Liver (tissue), 9 donors: ENCODE results near the gene ITIH5. TPM values are rescaled to one million over a fixed set of nuclear protein-coding genes. Genes with fewer than 3 reads are reported as not detected.

Experiments
- DNase-seq: peaks from one replicate; pipeline ENCODE4 v3.0.0-alpha.2; 2017; ENCODE audit warnings: low spot score
- H3K27ac ChIP-seq, 2 donors: one replicate each; pipeline ENCODE4 v1.7.0; 2013; ENCODE audit warnings: inconsistent platforms in 2 of 2, low read length in 2 of 2, control low read depth in 1 of 2, low read depth in 1 of 2, mild to moderate bottlenecking in 1 of 2
- H3K27me3 ChIP-seq, 4 donors: one replicate each; pipeline versions ENCODE4 v1.6.1 to v1.7.0; 2013; ENCODE audit warnings: low read length in 3 of 4, inconsistent platforms in 1 of 4, mild to moderate bottlenecking in 1 of 4, moderate library complexity in 1 of 4; ENCODE audit not compliant: control insufficient read depth in 4 of 4, insufficient read depth in 4 of 4
- H3K36me3 ChIP-seq, 4 donors: one replicate each; pipeline versions ENCODE4 v1.6.1 to v1.7.0; 2013; ENCODE audit warnings: low read length in 3 of 4, mild to moderate bottlenecking in 3 of 4, low read depth in 1 of 4, moderate library complexity in 1 of 4; ENCODE audit not compliant: control insufficient read depth in 4 of 4, insufficient read depth in 3 of 4
- H3K4me1 ChIP-seq, 4 donors: one replicate each; pipeline versions ENCODE4 v1.6.1 to v1.7.0; 2013; ENCODE audit warnings: low read length in 3 of 4, mild to moderate bottlenecking in 3 of 4, moderate library complexity in 1 of 4; ENCODE audit not compliant: control insufficient read depth in 4 of 4, insufficient read depth in 4 of 4
- H3K4me3 ChIP-seq, 3 donors: one replicate each; pipeline versions ENCODE4 v1.6.1 to v1.7.0; 2013; ENCODE audit warnings: low read length in 3 of 3, control low read depth in 1 of 3, low read depth in 1 of 3, mild to moderate bottlenecking in 1 of 3
- H3K9ac ChIP-seq, 2 donors: one replicate each; pipeline ENCODE4 v1.7.0; 2013; ENCODE audit warnings: low read length in 2 of 2, mild to moderate bottlenecking in 2 of 2, moderate library complexity in 2 of 2, control low read depth in 1 of 2, low read depth in 1 of 2
- H3K9me3 ChIP-seq, 4 donors: one replicate each; pipeline versions ENCODE4 v1.6.1 to v1.7.0; 2013; ENCODE audit warnings: low read length in 3 of 4; ENCODE audit not compliant: control insufficient read depth in 4 of 4
- EGR1 ChIP-seq, 2 donors: IDR thresholded peaks; 2 replicates each; pipeline ENCODE4 v1.6.1; 2016 to 2018; ENCODE audit warnings: antibody characterized with exemption in 2 of 2, low read depth in 2 of 2
- FOXA1 ChIP-seq: IDR thresholded peaks from 2 replicates; pipeline ENCODE4 v1.6.1; 2016; ENCODE audit warnings: antibody characterized with exemption
- FOXA2 ChIP-seq: IDR thresholded peaks from 2 replicates; pipeline ENCODE4 v1.6.1; 2016; ENCODE audit warnings: antibody characterized with exemption
- GABPA ChIP-seq, 2 donors: IDR thresholded peaks in 1 of 2; conservative IDR thresholded peaks in 1 of 2; 2 replicates each; pipeline ENCODE4 v1.6.1; 2016; ENCODE audit warnings: antibody characterized with exemption in 2 of 2, mild to moderate bottlenecking in 1 of 2, moderate library complexity in 1 of 2
- HNF4A ChIP-seq, 2 donors: conservative IDR thresholded peaks; 2 replicates each; pipeline ENCODE4 v1.6.1; 2016; ENCODE audit warnings: antibody characterized with exemption in 2 of 2, mild to moderate bottlenecking in 2 of 2
- HNF4G ChIP-seq: IDR thresholded peaks from 2 replicates; pipeline ENCODE4 v1.6.1; 2016; ENCODE audit warnings: antibody characterized with exemption
- JUND ChIP-seq, 2 donors: IDR thresholded peaks; 2 replicates each; pipeline ENCODE4 v1.6.1; 2016; ENCODE audit warnings: antibody characterized with exemption in 2 of 2
- NR2F2 ChIP-seq: IDR thresholded peaks from 2 replicates; pipeline ENCODE4 v1.6.1; 2016; ENCODE audit warnings: antibody characterized with exemption
- RAD21 ChIP-seq, 2 donors: IDR thresholded peaks; 2 replicates each; pipeline ENCODE4 v1.6.1; 2016; ENCODE audit warnings: antibody characterized with exemption in 2 of 2, mild to moderate bottlenecking in 2 of 2
- RXRA ChIP-seq, 2 donors: IDR thresholded peaks; 2 replicates each; pipeline ENCODE4 v1.6.1; 2017 to 2018; ENCODE audit warnings: antibody characterized with exemption in 2 of 2, mild to moderate bottlenecking in 1 of 2
- SP1 ChIP-seq: IDR thresholded peaks from 2 replicates; pipeline ENCODE4 v1.6.1; 2018; ENCODE audit warnings: antibody characterized with exemption, mild to moderate bottlenecking
- TAF1 ChIP-seq: conservative IDR thresholded peaks from 2 replicates; pipeline ENCODE4 v1.6.1; 2016; ENCODE audit warnings: antibody characterized with exemption, mild to moderate bottlenecking
- YY1 ChIP-seq: IDR thresholded peaks from 2 replicates; pipeline ENCODE4 v1.6.1; 2016; ENCODE audit warnings: antibody characterized with exemption, mild to moderate bottlenecking
- WGBS: extraction: QIAGEN DNeasy Blood & Tissue Kit; methylation state at CpG from one replicate; pipeline ENCODE4 v1.1.7; 2013; 5-methylcytosine and 5-hydroxymethylcytosine counted together
- polyA plus RNA-seq, 2 donors: library from polyadenylated mRNA; stranded (reverse) in 1 of 2; unstranded in 1 of 2; fragments of 200-250 nt in 1 of 2; fragments of >200 nt in 1 of 2; fragmentation: Nextera tagmentation in 1 of 2; extraction: Ambion mirVana in 1 of 2; gene quantifications; one replicate each; pipeline versions ENCODE4 v1.2.1 to v1.2.3, GENCODE V29; 2013 to 2015
- total RNA-seq, 2 donors: library from RNA; depleted of rRNA; stranded (reverse); fragments of >200 nt; gene quantifications; one replicate each; pipeline ENCODE4 v1.2.3, GENCODE V29; 2014
- TF ChIP-seq, protein P1 (sequence below): fragments of 150-350 bp; IDR thresholded peaks from 2 replicates; pipeline ENCODE4 v1.5.1; 2017; ENCODE audit warnings: improper control_type of control experiment, low read depth, low read length; ENCODE audit not compliant: missing input control
- TF ChIP-seq, protein P2 (sequence below): IDR thresholded peaks from 2 replicates; pipeline ENCODE4 v1.6.1; 2016; ENCODE audit warnings: antibody characterized with exemption, mild to moderate bottlenecking
- TF ChIP-seq, protein P3 (sequence below): IDR thresholded peaks from 2 replicates; pipeline ENCODE4 v1.6.1; 2016; ENCODE audit warnings: antibody characterized with exemption
- TF ChIP-seq, protein P4 (sequence below): IDR thresholded peaks from 2 replicates; pipeline ENCODE4 v1.6.1; 2016; ENCODE audit warnings: antibody characterized with exemption
- TF ChIP-seq, protein P5 (sequence below): IDR thresholded peaks from 2 replicates; pipeline ENCODE4 v1.6.1; 2016; ENCODE audit warnings: antibody characterized with exemption
- donor health status: healthy.
- donor health status: healthy.
- donor health status: healthy.
- donor health status: healthy.
- donor health status: healthy.

ITIH5 gene
- total and polyA plus RNA-seq, 4 donors: 0.60 to 1.3 (median 0.98) TPM

DNA sequence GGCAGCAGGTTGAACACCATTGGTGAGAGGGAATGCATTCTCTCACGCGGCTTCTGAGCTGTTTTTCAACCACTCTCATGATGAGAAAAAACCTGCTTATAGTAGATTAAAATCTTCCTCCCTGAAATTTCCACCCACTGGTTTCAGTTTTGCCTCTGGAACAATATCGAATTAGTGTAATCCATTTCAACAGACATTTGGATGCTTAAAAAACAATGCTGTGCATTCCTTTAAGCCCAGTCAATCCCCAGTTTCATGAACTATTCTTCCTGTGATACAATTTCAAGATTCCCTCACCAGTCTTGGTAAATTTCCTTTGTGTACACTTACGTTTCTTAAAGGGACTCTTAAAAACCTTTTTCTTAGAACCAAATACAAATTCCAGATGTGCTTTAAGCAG lies 89.6 kb downstream of the ITIH5 start:
- Histone ChIP-seq H3K9ac (no peak overlapping the region), H3K36me3 (no peaks in the 10 kb centered on the region), H3K4me1 (no peaks in the 10 kb centered on the region), H3K27ac (no peak overlapping the region), H3K27me3 (peaks cover 0 to 13% (median 0%) of the 10 kb centered on the region in 4 donors), H3K9me3 (no peaks in the 10 kb centered on the region), H3K4me3 (no peak overlapping the region)
- DNase-seq: no peak
- TF ChIP-seq, protein P1, sequence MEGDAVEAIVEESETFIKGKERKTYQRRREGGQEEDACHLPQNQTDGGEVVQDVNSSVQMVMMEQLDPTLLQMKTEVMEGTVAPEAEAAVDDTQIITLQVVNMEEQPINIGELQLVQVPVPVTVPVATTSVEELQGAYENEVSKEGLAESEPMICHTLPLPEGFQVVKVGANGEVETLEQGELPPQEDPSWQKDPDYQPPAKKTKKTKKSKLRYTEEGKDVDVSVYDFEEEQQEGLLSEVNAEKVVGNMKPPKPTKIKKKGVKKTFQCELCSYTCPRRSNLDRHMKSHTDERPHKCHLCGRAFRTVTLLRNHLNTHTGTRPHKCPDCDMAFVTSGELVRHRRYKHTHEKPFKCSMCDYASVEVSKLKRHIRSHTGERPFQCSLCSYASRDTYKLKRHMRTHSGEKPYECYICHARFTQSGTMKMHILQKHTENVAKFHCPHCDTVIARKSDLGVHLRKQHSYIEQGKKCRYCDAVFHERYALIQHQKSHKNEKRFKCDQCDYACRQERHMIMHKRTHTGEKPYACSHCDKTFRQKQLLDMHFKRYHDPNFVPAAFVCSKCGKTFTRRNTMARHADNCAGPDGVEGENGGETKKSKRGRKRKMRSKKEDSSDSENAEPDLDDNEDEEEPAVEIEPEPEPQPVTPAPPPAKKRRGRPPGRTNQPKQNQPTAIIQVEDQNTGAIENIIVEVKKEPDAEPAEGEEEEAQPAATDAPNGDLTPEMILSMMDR: no peak
- TF ChIP-seq FOXA2 (no peak), SP1 (no peak), YY1 (no peak), NR2F2 (no peak), EGR1 (IDR thresholded peaks at IDR 0.05; ENCODE audit: low read depth in 2 of 2) (no peak), HNF4A (conservative IDR thresholded peaks at IDR 0.05) (no peak), RXRA (IDR thresholded peaks at IDR 0.05) (no peak), JUND (IDR thresholded peaks at IDR 0.05) (no peak), HNF4G (no peak), GABPA (IDR thresholded peaks at IDR 0.05 in 1 of 2, conservative IDR thresholded peaks at IDR 0.05 in 1 of 2) (no peak), TAF1 (no peak), RAD21 (IDR thresholded peaks at IDR 0.05) (no peak), FOXA1 (no peak)
- TF ChIP-seq, protein P2, sequence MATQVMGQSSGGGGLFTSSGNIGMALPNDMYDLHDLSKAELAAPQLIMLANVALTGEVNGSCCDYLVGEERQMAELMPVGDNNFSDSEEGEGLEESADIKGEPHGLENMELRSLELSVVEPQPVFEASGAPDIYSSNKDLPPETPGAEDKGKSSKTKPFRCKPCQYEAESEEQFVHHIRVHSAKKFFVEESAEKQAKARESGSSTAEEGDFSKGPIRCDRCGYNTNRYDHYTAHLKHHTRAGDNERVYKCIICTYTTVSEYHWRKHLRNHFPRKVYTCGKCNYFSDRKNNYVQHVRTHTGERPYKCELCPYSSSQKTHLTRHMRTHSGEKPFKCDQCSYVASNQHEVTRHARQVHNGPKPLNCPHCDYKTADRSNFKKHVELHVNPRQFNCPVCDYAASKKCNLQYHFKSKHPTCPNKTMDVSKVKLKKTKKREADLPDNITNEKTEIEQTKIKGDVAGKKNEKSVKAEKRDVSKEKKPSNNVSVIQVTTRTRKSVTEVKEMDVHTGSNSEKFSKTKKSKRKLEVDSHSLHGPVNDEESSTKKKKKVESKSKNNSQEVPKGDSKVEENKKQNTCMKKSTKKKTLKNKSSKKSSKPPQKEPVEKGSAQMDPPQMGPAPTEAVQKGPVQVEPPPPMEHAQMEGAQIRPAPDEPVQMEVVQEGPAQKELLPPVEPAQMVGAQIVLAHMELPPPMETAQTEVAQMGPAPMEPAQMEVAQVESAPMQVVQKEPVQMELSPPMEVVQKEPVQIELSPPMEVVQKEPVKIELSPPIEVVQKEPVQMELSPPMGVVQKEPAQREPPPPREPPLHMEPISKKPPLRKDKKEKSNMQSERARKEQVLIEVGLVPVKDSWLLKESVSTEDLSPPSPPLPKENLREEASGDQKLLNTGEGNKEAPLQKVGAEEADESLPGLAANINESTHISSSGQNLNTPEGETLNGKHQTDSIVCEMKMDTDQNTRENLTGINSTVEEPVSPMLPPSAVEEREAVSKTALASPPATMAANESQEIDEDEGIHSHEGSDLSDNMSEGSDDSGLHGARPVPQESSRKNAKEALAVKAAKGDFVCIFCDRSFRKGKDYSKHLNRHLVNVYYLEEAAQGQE: no peak
- TF ChIP-seq, protein P3, sequence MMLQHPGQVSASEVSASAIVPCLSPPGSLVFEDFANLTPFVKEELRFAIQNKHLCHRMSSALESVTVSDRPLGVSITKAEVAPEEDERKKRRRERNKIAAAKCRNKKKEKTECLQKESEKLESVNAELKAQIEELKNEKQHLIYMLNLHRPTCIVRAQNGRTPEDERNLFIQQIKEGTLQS: no peak
- TF ChIP-seq, protein P4, sequence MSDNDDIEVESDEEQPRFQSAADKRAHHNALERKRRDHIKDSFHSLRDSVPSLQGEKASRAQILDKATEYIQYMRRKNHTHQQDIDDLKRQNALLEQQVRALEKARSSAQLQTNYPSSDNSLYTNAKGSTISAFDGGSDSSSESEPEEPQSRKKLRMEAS: no peak
- TF ChIP-seq, protein P5, sequence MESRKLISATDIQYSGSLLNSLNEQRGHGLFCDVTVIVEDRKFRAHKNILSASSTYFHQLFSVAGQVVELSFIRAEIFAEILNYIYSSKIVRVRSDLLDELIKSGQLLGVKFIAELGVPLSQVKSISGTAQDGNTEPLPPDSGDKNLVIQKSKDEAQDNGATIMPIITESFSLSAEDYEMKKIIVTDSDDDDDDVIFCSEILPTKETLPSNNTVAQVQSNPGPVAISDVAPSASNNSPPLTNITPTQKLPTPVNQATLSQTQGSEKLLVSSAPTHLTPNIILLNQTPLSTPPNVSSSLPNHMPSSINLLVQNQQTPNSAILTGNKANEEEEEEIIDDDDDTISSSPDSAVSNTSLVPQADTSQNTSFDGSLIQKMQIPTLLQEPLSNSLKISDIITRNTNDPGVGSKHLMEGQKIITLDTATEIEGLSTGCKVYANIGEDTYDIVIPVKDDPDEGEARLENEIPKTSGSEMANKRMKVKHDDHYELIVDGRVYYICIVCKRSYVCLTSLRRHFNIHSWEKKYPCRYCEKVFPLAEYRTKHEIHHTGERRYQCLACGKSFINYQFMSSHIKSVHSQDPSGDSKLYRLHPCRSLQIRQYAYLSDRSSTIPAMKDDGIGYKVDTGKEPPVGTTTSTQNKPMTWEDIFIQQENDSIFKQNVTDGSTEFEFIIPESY: no peak
- WGBS: 79% methylated on average over 4 of the region's 4 CpGs
